ENCODE results near the gene ZIC5. TPM values are rescaled to one million over a fixed set of nuclear protein-coding genes. Genes with fewer than 3 reads are reported as not detected.

ZIC5 gene
- total RNA-seq, 4 donors from 2014 or later = not detected

DNA sequence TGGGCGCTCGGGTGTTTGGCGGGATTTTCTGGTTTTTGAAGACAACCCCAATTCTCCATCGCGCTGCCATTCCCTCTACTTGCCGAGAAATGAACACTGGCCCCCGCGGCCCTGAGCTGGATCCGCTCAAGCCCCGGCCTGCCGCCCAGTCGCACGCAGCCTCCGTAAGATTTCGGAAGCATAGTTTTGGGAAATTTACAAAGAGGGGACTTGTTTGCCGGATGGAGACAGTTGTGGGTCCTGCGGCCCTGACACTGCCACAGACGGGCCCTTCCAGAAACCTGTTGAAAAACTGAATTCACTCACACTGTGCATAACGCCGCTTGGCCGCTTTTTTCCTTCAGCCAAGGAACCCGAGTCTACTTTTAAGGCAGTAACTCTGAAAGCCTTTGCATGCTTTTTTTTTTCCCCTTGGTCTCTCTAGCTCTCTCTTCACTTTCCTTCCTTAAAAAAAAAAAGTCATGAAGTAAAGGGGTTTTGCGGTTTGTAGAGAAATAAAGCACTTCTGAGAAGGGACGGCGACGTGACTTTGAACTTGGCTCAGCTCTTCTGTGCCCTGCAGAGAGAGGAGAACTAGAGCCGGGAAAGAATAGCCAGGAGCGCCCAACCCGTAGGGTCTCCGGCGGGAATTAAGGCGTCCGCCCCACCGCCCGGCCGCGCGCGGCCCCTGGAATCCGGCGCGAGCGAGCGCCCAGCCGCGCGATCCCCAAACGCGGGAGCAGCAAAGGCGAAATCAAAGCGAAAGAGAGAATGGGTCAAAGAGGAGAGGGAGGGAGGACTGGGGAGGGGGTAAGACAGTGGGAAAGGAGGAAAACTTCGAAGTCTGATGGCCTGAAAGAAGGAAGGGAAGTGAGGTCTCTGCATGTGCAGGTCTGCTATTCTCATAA, 6.6 kb upstream of the ZIC5 start:
- peaks cover 10 to 50% (median 39%) of the 10 kb centered on the region in 4 donors for H3K4me1 ChIP-seq
- H3K4me3 ChIP-seq = no peak overlapping the region
- no peak for DNase-seq
- TF ChIP-seq EP300 (IDR thresholded peaks at IDR 0.05; ENCODE audit: low read depth) = no peak
- no peak for TF ChIP-seq POLR2AphosphoS5 (IDR thresholded peaks at IDR 0.05)
- TF ChIP-seq POLR2A (IDR thresholded peaks at IDR 0.05) = no peak
- TF ChIP-seq CTCF (IDR thresholded peaks at IDR 0.05) = no peak
- H3K27ac ChIP-seq = no peak overlapping the region
- H3K36me3 ChIP-seq = no peaks in the 10 kb centered on the region
- intact Hi-C loops (cut with DNase I; ENCODE audit: low total_unique reads) (no loop called here), in situ Hi-C loops (cut with MboI; ENCODE audit: low pct_ligation_motif_present in 1 of 4, low pct_unique_long_range_greater_than_20kb in 1 of 4, low sequenced_read_pairs in 3 of 4) (no loop called here)
- peaks cover 100% of the 10 kb centered on the region for H3K27me3 ChIP-seq
- H3K9me3 ChIP-seq = no peaks in the 10 kb centered on the region
- WGBS, 2 donors (ENCODE audit: low coverage in 1 of 2) = 11 to 19% methylated on average over 12 to 51 of the region's 52 CpGs

GRCh38 chr13:99977334-99977911, 5.9 kb upstream of the ZIC5 start:
- Histone ChIP-seq H3K4me1 (peaks cover 10 to 43% (median 36%) of the 10 kb centered on the region in 4 donors), H3K9me3 (no peaks in the 10 kb centered on the region)
- in situ Hi-C loops (cut with MboI; ENCODE audit: low pct_ligation_motif_present in 1 of 4, low pct_unique_long_range_greater_than_20kb in 1 of 4, low sequenced_read_pairs in 3 of 4) = no loop called here

GRCh38 chr13:99976575-99976974, 5.0 kb upstream of the ZIC5 start:
- DNase-seq = no peak
- no peak overlapping the region for H3K27ac ChIP-seq
- peaks cover 100% of the 10 kb centered on the region for H3K27me3 ChIP-seq
- in situ Hi-C loops (cut with MboI; ENCODE audit: low pct_ligation_motif_present in 1 of 4, low pct_unique_long_range_greater_than_20kb in 1 of 4, low sequenced_read_pairs in 3 of 4) = no loop called here
- H3K4me3 ChIP-seq = no peak overlapping the region
- H3K36me3 ChIP-seq = no peaks in the 10 kb centered on the region
- WGBS, 2 donors (ENCODE audit: low coverage in 1 of 2) = 55 to 60% methylated on average over 4 to 5 of the region's 5 CpGs
- H3K9me3 ChIP-seq = no peaks in the 10 kb centered on the region
- TF ChIP-seq EP300 (IDR thresholded peaks at IDR 0.05; ENCODE audit: low read depth) = no peak
- TF ChIP-seq POLR2A (IDR thresholded peaks at IDR 0.05) = no peak
- no peak for TF ChIP-seq POLR2AphosphoS5 (IDR thresholded peaks at IDR 0.05)
- no peak for TF ChIP-seq CTCF (IDR thresholded peaks at IDR 0.05)
- intact Hi-C loops (cut with DNase I; ENCODE audit: low total_unique reads) = no loop called here
- H3K4me1 ChIP-seq = peaks cover 10 to 39% (median 29%) of the 10 kb centered on the region in 4 donors

More at GRCh38 chr13:99977334-99977911, 5.9 kb upstream of the ZIC5 start:
- Histone ChIP-seq H3K4me3 (no peak overlapping the region), H3K36me3 (no peaks in the 10 kb centered on the region), H3K27me3 (peaks cover 100% of the 10 kb centered on the region), H3K27ac (no peak overlapping the region)
- intact Hi-C loops (cut with DNase I; ENCODE audit: low total_unique reads) = no loop called here
- DNase-seq = no peak
- TF ChIP-seq POLR2A (IDR thresholded peaks at IDR 0.05) (no peak), POLR2AphosphoS5 (IDR thresholded peaks at IDR 0.05) (no peak), EP300 (IDR thresholded peaks at IDR 0.05; ENCODE audit: low read depth) (no peak), CTCF (IDR thresholded peaks at IDR 0.05) (no peak)
- WGBS, 2 donors (ENCODE audit: low coverage in 1 of 2) = 22 to 24% methylated on average over 5 to 7 of the region's 7 CpGs

DNA sequence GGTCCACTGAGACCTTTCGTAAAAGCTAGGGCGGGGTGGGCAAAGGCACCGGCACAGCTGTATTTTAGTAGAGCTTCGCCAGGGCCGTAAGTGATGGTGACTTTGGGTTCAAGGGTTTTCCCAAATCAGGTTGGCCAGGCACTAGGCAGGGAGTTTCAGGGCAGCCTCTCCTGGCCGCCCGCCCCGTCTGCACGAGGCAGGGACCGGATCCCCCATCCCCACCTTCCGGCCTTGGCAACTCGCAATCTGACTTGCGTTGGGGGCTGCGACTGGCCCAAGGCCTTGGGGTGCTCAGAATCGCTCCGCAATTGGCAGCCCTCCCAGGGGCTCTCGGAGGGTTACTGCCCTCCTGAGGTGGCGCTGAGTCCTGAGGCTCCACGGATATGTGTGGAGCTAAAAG, 4.1 kb upstream of the ZIC5 start:
- TF ChIP-seq POLR2A (IDR thresholded peaks at IDR 0.05) (no peak), CTCF (IDR thresholded peaks at IDR 0.05) (no peak)
- WGBS, 2 donors (ENCODE audit: low coverage in 1 of 2) = 29% methylated on average over 19 of the region's 19 CpGs; no CpG with 5 or more reads in 1 of the 2 donors

More for the DNA sequence above, 4.1 kb upstream of the ZIC5 start:
- intact Hi-C loops (cut with DNase I; ENCODE audit: low total_unique reads) = no loop called here
- Histone ChIP-seq H3K27ac (no peak overlapping the region), H3K4me1 (peaks cover 10 to 40% (median 28%) of the 10 kb centered on the region in 4 donors), H3K27me3 (peaks cover 100% of the 10 kb centered on the region), H3K9me3 (no peaks in the 10 kb centered on the region), H3K4me3 (no peak overlapping the region), H3K36me3 (no peaks in the 10 kb centered on the region)
- DNase-seq = no peak
- in situ Hi-C loops (cut with MboI; ENCODE audit: low pct_ligation_motif_present in 1 of 4, low pct_unique_long_range_greater_than_20kb in 1 of 4, low sequenced_read_pairs in 3 of 4) = no loop called here

Data from transverse colon (tissue), 4 donors.